NCI-H510A treated with DMSO at 0.1 percent for 48 hours (cell line): ENCODE results near the gene S100A12.
"Not testable (repeated sequence)": the region's sequence is repeated elsewhere in the genome, so short reads cannot be mapped to it uniquely, and the experiment has no call there.

Source experiments
- DNase-seq: peaks from one replicate; lab custom pipeline; 2025; lab: John Stamatoyannopoulos, UW

The S100A12 gene

GRCh38 chr1:153375511-153375910 lies at the start of gene S100A12:
TSS of gene S100A12 (minus strand) at chr1:153375621. CDS start at chr1:153374592, 1,029 bp downstream.
- DNase-seq, result no peak

GRCh38 chr1:153422450-153423068 lies 47.1 kb upstream of the S100A12 start:
- DNase-seq, result no peak

GRCh38 chr1:153420306-153420705 lies 44.9 kb upstream of the S100A12 start:
- no peak for DNase-seq

GRCh38 chr1:153419436-153419793 lies 44.0 kb upstream of the S100A12 start:
- DNase-seq, result not testable (repeated sequence)

GRCh38 chr1:153418758-153419435 lies 43.5 kb upstream of the S100A12 start:
- DNase-seq, result not testable (repeated sequence)

- no peak for DNase-seq
Measured at GRCh38 chr1:153417136-153417888, 41.9 kb upstream of the S100A12 start.

- no peak for DNase-seq
Measured at GRCh38 chr1:153415850-153416570, 40.6 kb upstream of the S100A12 start, which contains the start of gene S100A7A. TSS of gene S100A7A (plus strand) at chr1:153416520. CDS start at chr1:153418083, 1,563 bp downstream.

GRCh38 chr1:153413961-153414360 lies 38.5 kb upstream of the S100A12 start:
- DNase-seq, result not testable (repeated sequence)

- not testable (repeated sequence) for DNase-seq
Measured at GRCh38 chr1:153407274-153407673, 31.9 kb upstream of the S100A12 start.

- DNase-seq, result not testable (repeated sequence)
Measured at GRCh38 chr1:153405825-153406599, 30.6 kb upstream of the S100A12 start.

- DNase-seq, result no peak
Measured at GRCh38 chr1:153404768-153405167, 29.3 kb upstream of the S100A12 start.

GRCh38 chr1:153404086-153404635 lies 28.7 kb upstream of the S100A12 start:
- DNase-seq, result no peak

GRCh38 chr1:153403421-153404085 lies 28.1 kb upstream of the S100A12 start:
- no peak for DNase-seq

- DNase-seq, result no peak
Measured at GRCh38 chr1:153402226-153402625, 26.8 kb upstream of the S100A12 start.

- DNase-seq, result no peak
Measured at GRCh38 chr1:153401461-153401860, 26.0 kb upstream of the S100A12 start.

- DNase-seq, result no peak
Measured at GRCh38 chr1:153400244-153400643, 24.8 kb upstream of the S100A12 start.

GRCh38 chr1:153399401-153400055 lies 24.1 kb upstream of the S100A12 start:
- no peak for DNase-seq

GRCh38 chr1:153397924-153398651 lies 22.7 kb upstream of the S100A12 start:
- no peak for DNase-seq
